Nephron progenitor cell (in vitro differentiated cells): ENCODE data around the gene TFG.

ENCODE experiments used
- DNase-seq: peaks from one replicate; pipeline ENCODE4 v3.0.0; 2021
- H3K27ac Mint-ChIP-seq: 2 replicates; pipeline ENCODE4 v1.8.0; 2021; ENCODE audit warnings: mild to moderate bottlenecking, moderate library complexity, mixed read lengths
- H3K27me3 Mint-ChIP-seq: 2 replicates; pipeline ENCODE4 v1.8.0; 2021; ENCODE audit warnings: mild to moderate bottlenecking, low read depth, mixed read lengths; ENCODE audit not compliant: poor library complexity
- H3K36me3 Mint-ChIP-seq: 2 replicates; pipeline ENCODE4 v1.8.0; 2021; ENCODE audit warnings: low read depth, mixed read lengths
- H3K4me1 Mint-ChIP-seq: 2 replicates; pipeline ENCODE4 v1.8.0; 2021; ENCODE audit warnings: mixed read lengths
- H3K4me3 Mint-ChIP-seq: 2 replicates; pipeline ENCODE4 v1.8.0; 2021; ENCODE audit warnings: mild to moderate bottlenecking, moderate library complexity, mixed read lengths
- H3K9me3 Mint-ChIP-seq: 2 replicates; pipeline ENCODE4 v1.8.0; 2021; ENCODE audit warnings: mild to moderate bottlenecking, moderate library complexity, mixed read lengths
- TF ChIP-seq, protein P1 (sequence below): fragments of 200-600 bp; sonication (generic); IDR thresholded peaks from 2 replicates; pipeline ENCODE4 v1.5.0; 2021; ENCODE audit warnings: antibody characterized with exemption

The TFG gene

DNA sequence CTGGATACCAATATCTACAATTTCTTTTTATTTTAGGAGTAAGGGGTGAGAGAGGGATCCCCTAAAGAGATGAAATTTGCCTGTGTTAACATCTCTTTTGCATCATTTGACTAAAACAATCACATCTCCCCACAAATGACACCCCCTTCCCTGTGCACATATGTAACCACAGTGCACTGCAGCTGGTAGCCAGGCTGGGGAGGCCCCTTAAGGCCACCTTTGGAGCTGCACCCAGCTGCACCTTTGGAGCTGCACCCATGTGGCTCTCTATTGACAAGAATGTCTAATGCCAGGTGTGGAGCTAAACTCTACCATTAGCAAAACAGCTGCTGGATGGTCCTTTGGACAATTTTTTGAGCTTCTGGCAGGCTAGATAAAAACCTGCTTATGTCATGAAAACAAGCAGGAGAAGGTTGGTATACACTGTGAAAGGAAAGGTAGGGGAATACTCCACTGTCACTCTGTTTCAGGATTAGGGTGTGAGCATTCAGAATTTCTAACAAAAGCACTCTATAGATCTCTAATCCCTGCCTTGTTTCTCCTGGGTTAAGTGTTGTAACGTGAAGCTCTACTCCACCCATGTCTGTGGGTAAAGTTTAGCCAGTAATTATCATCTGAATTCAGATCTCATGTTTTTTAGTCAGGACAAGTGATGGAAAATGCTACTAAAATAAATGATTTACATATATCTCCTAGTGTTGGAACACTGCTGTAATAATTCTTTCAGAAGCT, 52.1 kb downstream of the TFG start:
- Mint-ChIP-seq H3K27me3 (peaks cover 2% of the 10 kb centered on the region), H3K27ac (no peak overlapping the region)
- DNase-seq = no peak

GRCh38 chr3:100761951-100762350, 52.7 kb downstream of the TFG start:
- H3K4me1 Mint-ChIP-seq = no peaks in the 10 kb centered on the region
- no peak for DNase-seq
- H3K27ac Mint-ChIP-seq = no peak overlapping the region
- peaks cover 2% of the 10 kb centered on the region for H3K27me3 Mint-ChIP-seq
- H3K9me3 Mint-ChIP-seq = no peaks in the 10 kb centered on the region
- TF ChIP-seq, protein P1, sequence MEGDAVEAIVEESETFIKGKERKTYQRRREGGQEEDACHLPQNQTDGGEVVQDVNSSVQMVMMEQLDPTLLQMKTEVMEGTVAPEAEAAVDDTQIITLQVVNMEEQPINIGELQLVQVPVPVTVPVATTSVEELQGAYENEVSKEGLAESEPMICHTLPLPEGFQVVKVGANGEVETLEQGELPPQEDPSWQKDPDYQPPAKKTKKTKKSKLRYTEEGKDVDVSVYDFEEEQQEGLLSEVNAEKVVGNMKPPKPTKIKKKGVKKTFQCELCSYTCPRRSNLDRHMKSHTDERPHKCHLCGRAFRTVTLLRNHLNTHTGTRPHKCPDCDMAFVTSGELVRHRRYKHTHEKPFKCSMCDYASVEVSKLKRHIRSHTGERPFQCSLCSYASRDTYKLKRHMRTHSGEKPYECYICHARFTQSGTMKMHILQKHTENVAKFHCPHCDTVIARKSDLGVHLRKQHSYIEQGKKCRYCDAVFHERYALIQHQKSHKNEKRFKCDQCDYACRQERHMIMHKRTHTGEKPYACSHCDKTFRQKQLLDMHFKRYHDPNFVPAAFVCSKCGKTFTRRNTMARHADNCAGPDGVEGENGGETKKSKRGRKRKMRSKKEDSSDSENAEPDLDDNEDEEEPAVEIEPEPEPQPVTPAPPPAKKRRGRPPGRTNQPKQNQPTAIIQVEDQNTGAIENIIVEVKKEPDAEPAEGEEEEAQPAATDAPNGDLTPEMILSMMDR = no peak
- H3K4me3 Mint-ChIP-seq = no peak overlapping the region
- peaks cover 8% of the 10 kb centered on the region for H3K36me3 Mint-ChIP-seq

More for the DNA sequence above, 52.1 kb downstream of the TFG start:
- Mint-ChIP-seq H3K4me1 (no peaks in the 10 kb centered on the region), H3K36me3 (peaks cover 8% of the 10 kb centered on the region), H3K9me3 (no peaks in the 10 kb centered on the region), H3K4me3 (no peak overlapping the region)
- TF ChIP-seq, protein P1 = no peak

DNA sequence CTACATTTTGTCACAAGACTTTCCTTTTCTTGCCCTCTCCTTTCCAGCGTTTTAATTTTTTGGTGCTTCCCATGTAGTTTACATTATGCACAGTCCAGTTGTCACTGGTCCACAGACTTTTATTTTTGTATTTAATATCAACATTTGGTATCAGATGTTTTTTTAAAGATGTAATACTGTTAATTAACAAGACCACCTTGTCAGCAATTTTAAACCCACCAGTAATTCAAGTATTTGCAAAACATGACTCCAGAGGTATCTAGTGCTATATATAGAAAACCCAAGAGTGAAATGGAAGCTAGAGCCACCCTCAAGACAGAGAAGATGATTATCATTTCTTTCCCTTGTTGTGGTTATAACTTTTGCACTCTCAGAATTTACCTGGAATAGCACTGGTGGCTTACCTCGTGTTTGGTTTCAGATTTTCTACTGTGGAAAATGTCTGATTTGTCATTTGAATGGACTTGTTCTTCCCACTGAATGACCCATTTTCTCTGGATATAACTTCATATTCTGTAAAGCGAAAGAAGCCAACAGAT, 56.2 kb downstream of the TFG start:
- Mint-ChIP-seq H3K27ac (no peak overlapping the region), H3K4me3 (no peak overlapping the region), H3K27me3 (peaks cover 2% of the 10 kb centered on the region), H3K4me1 (no peaks in the 10 kb centered on the region), H3K36me3 (no peaks in the 10 kb centered on the region), H3K9me3 (no peaks in the 10 kb centered on the region)
- no peak for DNase-seq
- TF ChIP-seq, protein P1 = no peak

- Mint-ChIP-seq H3K9me3 (no peaks in the 10 kb centered on the region), H3K36me3 (no peaks in the 10 kb centered on the region), H3K27me3 (peaks cover 2% of the 10 kb centered on the region), H3K4me1 (no peaks in the 10 kb centered on the region), H3K4me3 (no peak overlapping the region), H3K27ac (no peak overlapping the region)
- DNase-seq = no peak
- TF ChIP-seq, protein P1 = no peak
These were observed 56.8 kb downstream of the TFG start for GRCh38 chr3:100766069-100766468.

- TF ChIP-seq, protein P1 = no peak
- H3K9me3 Mint-ChIP-seq = no peaks in the 10 kb centered on the region
- H3K27ac Mint-ChIP-seq = no peak overlapping the region
- DNase-seq = no peak
- no peaks in the 10 kb centered on the region for H3K4me1 Mint-ChIP-seq
- H3K4me3 Mint-ChIP-seq = no peak overlapping the region
- H3K36me3 Mint-ChIP-seq = no peaks in the 10 kb centered on the region
- no peaks in the 10 kb centered on the region for H3K27me3 Mint-ChIP-seq
These were observed 60.4 kb downstream of the TFG start for GRCh38 chr3:100769693-100770092.

DNA sequence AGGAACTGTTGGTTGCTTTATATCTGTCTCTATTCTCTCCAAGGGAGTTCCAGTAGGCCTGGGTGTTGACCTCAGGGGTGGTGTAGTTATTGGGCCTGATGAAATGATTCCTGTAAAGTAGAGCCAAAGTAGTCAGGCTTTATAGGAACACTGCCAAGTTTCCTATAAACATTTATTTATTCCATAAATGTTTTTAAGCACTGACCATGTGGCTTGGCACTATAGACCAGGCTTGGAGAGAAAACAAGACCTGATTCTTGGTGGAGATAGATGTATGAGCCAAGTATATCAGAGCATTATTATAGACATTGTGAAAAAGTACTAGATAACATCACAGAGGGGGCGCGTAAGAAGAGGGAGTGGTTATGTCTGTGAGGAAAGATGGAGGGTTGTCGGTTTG, 65.9 kb downstream of the TFG start:
- H3K4me1 Mint-ChIP-seq = no peaks in the 10 kb centered on the region
- no peak for DNase-seq
- TF ChIP-seq, protein P1 = no peak
- no peaks in the 10 kb centered on the region for H3K36me3 Mint-ChIP-seq
- no peak overlapping the region for H3K27ac Mint-ChIP-seq
- H3K4me3 Mint-ChIP-seq = no peak overlapping the region
- H3K9me3 Mint-ChIP-seq = no peaks in the 10 kb centered on the region
- peaks cover 6% of the 10 kb centered on the region for H3K27me3 Mint-ChIP-seq
